Mucosa of stomach (tissue), 1 donor: ENCODE results near the gene CEP131.

Source experiments
- H3K27me3 ChIP-seq: one replicate; pipeline ENCODE4 v1.7.0; 2013; ENCODE audit warnings: mild to moderate bottlenecking, low read length; ENCODE audit not compliant: control insufficient read depth, insufficient read depth
- H3K36me3 ChIP-seq: one replicate; pipeline ENCODE4 v1.7.0; 2013; ENCODE audit warnings: low read length; ENCODE audit not compliant: control insufficient read depth, insufficient read depth
- H3K4me1 ChIP-seq: one replicate; pipeline ENCODE4 v1.7.0; 2013; ENCODE audit warnings: mild to moderate bottlenecking, low read length; ENCODE audit not compliant: control insufficient read depth, insufficient read depth
- H3K4me3 ChIP-seq: one replicate; pipeline ENCODE4 v1.7.0; 2013; ENCODE audit warnings: low read length
- H3K9ac ChIP-seq: one replicate; pipeline ENCODE4 v1.7.0; 2013; ENCODE audit warnings: mild to moderate bottlenecking, low read length, moderate library complexity
- H3K9me3 ChIP-seq: one replicate; pipeline ENCODE4 v1.7.0; 2013; ENCODE audit warnings: mild to moderate bottlenecking, low read length, moderate library complexity; ENCODE audit not compliant: control insufficient read depth
- donor health status: Pancreatic carcinoma.

Gene CEP131

GRCh38 chr17:81222906-81223761, at the start of gene CEP131:
Gene CEP131, minus strand, starts transcription at chr17:81222965. Its CDS starts 2,909 bp downstream, at chr17:81220056.
- H3K36me3 ChIP-seq = no peaks in the 10 kb centered on the region
- H3K4me1 ChIP-seq = peaks cover 17% of the 10 kb centered on the region
- peak within 1 kb of the TSS; percentile 60 for H3K4me3 ChIP-seq
- H3K9ac ChIP-seq = peak within 1 kb of the TSS; percentile 55
- H3K9me3 ChIP-seq = no peaks in the 10 kb centered on the region
- peaks cover 5% of the 10 kb centered on the region for H3K27me3 ChIP-seq

GRCh38 chr17:81271226-81271625, 48.5 kb upstream of the CEP131 start:
- no peaks in the 10 kb centered on the region for H3K4me1 ChIP-seq
- no peaks in the 10 kb centered on the region for H3K27me3 ChIP-seq
- no peak overlapping the region for H3K9ac ChIP-seq
- no peaks in the 10 kb centered on the region for H3K9me3 ChIP-seq
- no peak overlapping the region for H3K4me3 ChIP-seq
- H3K36me3 ChIP-seq = peaks cover 4% of the 10 kb centered on the region

GRCh38 chr17:81270279-81270678, 47.5 kb upstream of the CEP131 start:
- Histone ChIP-seq H3K4me1 (no peaks in the 10 kb centered on the region), H3K36me3 (peaks cover 11% of the 10 kb centered on the region), H3K9ac (no peak overlapping the region), H3K4me3 (no peak overlapping the region), H3K27me3 (no peaks in the 10 kb centered on the region), H3K9me3 (no peaks in the 10 kb centered on the region)

GRCh38 chr17:81267390-81268067, 44.8 kb upstream of the CEP131 start:
- no peaks in the 10 kb centered on the region for H3K9me3 ChIP-seq
- H3K4me3 ChIP-seq = no peak overlapping the region
- no peak overlapping the region for H3K9ac ChIP-seq
- no peaks in the 10 kb centered on the region for H3K27me3 ChIP-seq
- peaks cover 9% of the 10 kb centered on the region for H3K36me3 ChIP-seq
- no peaks in the 10 kb centered on the region for H3K4me1 ChIP-seq

- no peaks in the 10 kb centered on the region for H3K27me3 ChIP-seq
- peaks cover 12% of the 10 kb centered on the region for H3K36me3 ChIP-seq
- no peak overlapping the region for H3K4me3 ChIP-seq
- H3K9me3 ChIP-seq = no peaks in the 10 kb centered on the region
- no peak overlapping the region for H3K9ac ChIP-seq
- no peaks in the 10 kb centered on the region for H3K4me1 ChIP-seq
Measured at GRCh38 chr17:81265576-81265975, 42.8 kb upstream of the CEP131 start.

GRCh38 chr17:81264640-81265039, 41.9 kb upstream of the CEP131 start:
- peaks cover 22% of the 10 kb centered on the region for H3K36me3 ChIP-seq

GRCh38 chr17:81263371-81264181, 40.8 kb upstream of the CEP131 start:
- H3K27me3 ChIP-seq = no peaks in the 10 kb centered on the region
- no peak overlapping the region for H3K4me3 ChIP-seq
- H3K36me3 ChIP-seq = peaks cover 22% of the 10 kb centered on the region
- no peaks in the 10 kb centered on the region for H3K9me3 ChIP-seq
- H3K9ac ChIP-seq = no peak overlapping the region
- H3K4me1 ChIP-seq = no peaks in the 10 kb centered on the region

More at GRCh38 chr17:81264640-81265039, 41.9 kb upstream of the CEP131 start:
- H3K4me1 ChIP-seq = no peaks in the 10 kb centered on the region
- no peak overlapping the region for H3K4me3 ChIP-seq
- H3K9ac ChIP-seq = no peak overlapping the region
- H3K9me3 ChIP-seq = no peaks in the 10 kb centered on the region
- H3K27me3 ChIP-seq = no peaks in the 10 kb centered on the region

GRCh38 chr17:81261582-81262336, 39.0 kb upstream of the CEP131 start:
- Histone ChIP-seq H3K4me3 (no peak overlapping the region), H3K27me3 (no peaks in the 10 kb centered on the region), H3K9me3 (no peaks in the 10 kb centered on the region), H3K4me1 (no peaks in the 10 kb centered on the region), H3K9ac (no peak overlapping the region), H3K36me3 (peaks cover 22% of the 10 kb centered on the region)

GRCh38 chr17:81261096-81261495, 38.3 kb upstream of the CEP131 start:
- no peaks in the 10 kb centered on the region for H3K4me1 ChIP-seq
- no peaks in the 10 kb centered on the region for H3K27me3 ChIP-seq
- no peak overlapping the region for H3K4me3 ChIP-seq
- peaks cover 22% of the 10 kb centered on the region for H3K36me3 ChIP-seq
- no peak overlapping the region for H3K9ac ChIP-seq
- H3K9me3 ChIP-seq = no peaks in the 10 kb centered on the region

- Histone ChIP-seq H3K9me3 (no peaks in the 10 kb centered on the region), H3K9ac (no peak overlapping the region), H3K27me3 (no peaks in the 10 kb centered on the region), H3K4me1 (no peaks in the 10 kb centered on the region), H3K36me3 (peaks cover 18% of the 10 kb centered on the region), H3K4me3 (no peak overlapping the region)
Measured at GRCh38 chr17:81260641-81261040, 37.9 kb upstream of the CEP131 start.

GRCh38 chr17:81260171-81260570, 37.4 kb upstream of the CEP131 start:
- Histone ChIP-seq H3K36me3 (peaks cover 14% of the 10 kb centered on the region), H3K4me1 (peaks cover 5% of the 10 kb centered on the region), H3K4me3 (no peak overlapping the region), H3K27me3 (no peaks in the 10 kb centered on the region), H3K9ac (no peak overlapping the region), H3K9me3 (no peaks in the 10 kb centered on the region)
